Measurements from ENCODE around the gene PPP4R3B.
"Not testable (repeated sequence)": the region's sequence is repeated elsewhere in the genome, so short reads cannot be mapped to it uniquely, and the experiment has no call there.

Gene PPP4R3B

GRCh38 chr2:55592130-55592529 lies 25.3 kb downstream of the PPP4R3B start:
- DNase-seq, result no peak

- DNase-seq, result no peak
These were observed 26.5 kb downstream of the PPP4R3B start for GRCh38 chr2:55590810-55591440.

GRCh38 chr2:55585451-55586080 lies 31.9 kb downstream of the PPP4R3B start:
- no peak for DNase-seq

GRCh38 chr2:55581874-55582547 lies 35.4 kb downstream of the PPP4R3B start:
- no peak for DNase-seq

- no peak for DNase-seq
These were observed 36.0 kb downstream of the PPP4R3B start for GRCh38 chr2:55581435-55581834.

GRCh38 chr2:55569002-55569401 lies 48.4 kb downstream of the PPP4R3B start:
- not testable (repeated sequence) for DNase-seq

- DNase-seq, result no peak
These were observed 50.1 kb downstream of the PPP4R3B start for GRCh38 chr2:55567298-55567697.

GRCh38 chr2:55565613-55566012 lies 51.8 kb downstream of the PPP4R3B start:
- no peak for DNase-seq

- no peak for DNase-seq
These were observed 56.6 kb downstream of the PPP4R3B start for GRCh38 chr2:55560855-55561254.

- no peak for DNase-seq
These were observed 60.6 kb downstream of the PPP4R3B start for GRCh38 chr2:55556809-55557208.

- DNase-seq, result no peak
These were observed 61.4 kb downstream of the PPP4R3B start for GRCh38 chr2:55555977-55556376.

- DNase-seq, result no peak
These were observed 64.1 kb downstream of the PPP4R3B start for GRCh38 chr2:55553321-55553720.

- DNase-seq, result no peak
These were observed 66.9 kb downstream of the PPP4R3B start for GRCh38 chr2:55550368-55551102.

GRCh38 chr2:55547679-55548078 lies 69.7 kb downstream of the PPP4R3B start:
- DNase-seq, result not testable (repeated sequence)

GRCh38 chr2:55547001-55547400 lies 70.4 kb downstream of the PPP4R3B start:
- DNase-seq, result no peak

- DNase-seq, result no peak
These were observed 86.8 kb downstream of the PPP4R3B start for GRCh38 chr2:55530539-55531081.

GRCh38 chr2:55526174-55526573 lies 91.2 kb downstream of the PPP4R3B start:
- no peak for DNase-seq

GRCh38 chr2:55524884-55525437 lies 92.5 kb downstream of the PPP4R3B start:
- no peak for DNase-seq

GRCh38 chr2:55519938-55520885 lies 97.2 kb downstream of the PPP4R3B start:
- peak; percentile 41 for DNase-seq

- DNase-seq, result no peak
These were observed 98.6 kb downstream of the PPP4R3B start for GRCh38 chr2:55518841-55519165.

- DNase-seq, result no peak
These were observed 105.8 kb downstream of the PPP4R3B start for GRCh38 chr2:55511508-55512124.
